GM12891 (cell line): ENCODE data around the gene PSEN2.

Source experiments
- PAX5 ChIP-seq: IDR thresholded peaks from 2 replicates; pipeline ENCODE4 v1.6.1; 2011; ENCODE audit warnings: low read length, moderate library complexity, mild to moderate bottlenecking; ENCODE audit not compliant: insufficient read depth, severe bottlenecking
- POLR2A ChIP-seq: IDR thresholded peaks from 2 replicates; pipeline ENCODE4 v1.6.1; 2011; ENCODE audit warnings: low read depth, low read length, control low read depth
- POLR2AphosphoS5 ChIP-seq: IDR thresholded peaks from 2 replicates; pipeline ENCODE4 v1.6.1; 2011; ENCODE audit warnings: low read depth, low read length, control low read depth
- POU2F2 ChIP-seq: IDR thresholded peaks from 2 replicates; pipeline ENCODE4 v1.6.1; 2011; ENCODE audit warnings: low read depth, mild to moderate bottlenecking, control low read depth, low read length, moderate library complexity
- SPI1 ChIP-seq: IDR thresholded peaks from 2 replicates; pipeline ENCODE4 v1.6.1; 2011; ENCODE audit warnings: low read depth, low read length, control low read depth
- TAF1 ChIP-seq: IDR thresholded peaks from 2 replicates; pipeline ENCODE4 v1.6.1; 2011; ENCODE audit warnings: low read depth, low read length, control low read depth

GRCh38 chr1:226937940-226938725, 67.7 kb downstream of the PSEN2 start:
- TF ChIP-seq POLR2A (no peak), POLR2AphosphoS5 (no peak), SPI1 (no peak), PAX5 (no peak), TAF1 (no peak), POU2F2 (no peak)
